Measurements from ENCODE around the gene PFDN6. TPM values are rescaled to one million over a fixed set of nuclear protein-coding genes. Genes with fewer than 3 reads are reported as not detected.

Gene PFDN6
- total and polyA plus RNA-seq, 9 of the 15 experiments (the other 6 are each of a cell fraction or from before 2014, with no cell fraction given) = 6.8 to 475 (median 216) TPM

- TF ChIP-seq, protein P1, sequence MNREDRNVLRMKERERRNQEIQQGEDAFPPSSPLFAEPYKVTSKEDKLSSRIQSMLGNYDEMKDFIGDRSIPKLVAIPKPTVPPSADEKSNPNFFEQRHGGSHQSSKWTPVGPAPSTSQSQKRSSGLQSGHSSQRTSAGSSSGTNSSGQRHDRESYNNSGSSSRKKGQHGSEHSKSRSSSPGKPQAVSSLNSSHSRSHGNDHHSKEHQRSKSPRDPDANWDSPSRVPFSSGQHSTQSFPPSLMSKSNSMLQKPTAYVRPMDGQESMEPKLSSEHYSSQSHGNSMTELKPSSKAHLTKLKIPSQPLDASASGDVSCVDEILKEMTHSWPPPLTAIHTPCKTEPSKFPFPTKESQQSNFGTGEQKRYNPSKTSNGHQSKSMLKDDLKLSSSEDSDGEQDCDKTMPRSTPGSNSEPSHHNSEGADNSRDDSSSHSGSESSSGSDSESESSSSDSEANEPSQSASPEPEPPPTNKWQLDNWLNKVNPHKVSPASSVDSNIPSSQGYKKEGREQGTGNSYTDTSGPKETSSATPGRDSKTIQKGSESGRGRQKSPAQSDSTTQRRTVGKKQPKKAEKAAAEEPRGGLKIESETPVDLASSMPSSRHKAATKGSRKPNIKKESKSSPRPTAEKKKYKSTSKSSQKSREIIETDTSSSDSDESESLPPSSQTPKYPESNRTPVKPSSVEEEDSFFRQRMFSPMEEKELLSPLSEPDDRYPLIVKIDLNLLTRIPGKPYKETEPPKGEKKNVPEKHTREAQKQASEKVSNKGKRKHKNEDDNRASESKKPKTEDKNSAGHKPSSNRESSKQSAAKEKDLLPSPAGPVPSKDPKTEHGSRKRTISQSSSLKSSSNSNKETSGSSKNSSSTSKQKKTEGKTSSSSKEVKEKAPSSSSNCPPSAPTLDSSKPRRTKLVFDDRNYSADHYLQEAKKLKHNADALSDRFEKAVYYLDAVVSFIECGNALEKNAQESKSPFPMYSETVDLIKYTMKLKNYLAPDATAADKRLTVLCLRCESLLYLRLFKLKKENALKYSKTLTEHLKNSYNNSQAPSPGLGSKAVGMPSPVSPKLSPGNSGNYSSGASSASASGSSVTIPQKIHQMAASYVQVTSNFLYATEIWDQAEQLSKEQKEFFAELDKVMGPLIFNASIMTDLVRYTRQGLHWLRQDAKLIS (CRISPR knock-in tag; IDR thresholded peaks at IDR 0.05) = peak; percentile 79
- TF ChIP-seq SIN3A (IDR thresholded peaks at IDR 0.05; ENCODE audit: borderline replicate concordance in 2 of 2, control insufficient read depth in 1 of 2, low read depth in 2 of 2, low read length in 2 of 2) (peak in 1 of 2 experiments; percentile 66; a peak in 1 of 4 replicates), GTF2F1 (IDR thresholded peaks at IDR 0.05; ENCODE audit: low read depth, low read length) (no peak), PHB2 (IDR thresholded peaks at IDR 0.05; ENCODE audit: low read depth) (no peak), ZNF224 (CRISPR knock-in tag; IDR thresholded peaks at IDR 0.05) (no peak), ZNF780A (CRISPR knock-in tag; IDR thresholded peaks at IDR 0.05) (no peak), ZNF589 (CRISPR knock-in tag; IDR thresholded peaks at IDR 0.05; ENCODE audit: low read depth) (no peak), MYNN (IDR thresholded peaks at IDR 0.05) (no peak), MYNN (CRISPR knock-in tag; IDR thresholded peaks at IDR 0.05) (no peak), MAFG (tag; conservative IDR thresholded peaks at IDR 0.05) (no peak), RBM39 (optimal IDR thresholded peaks at IDR 0.05; ENCODE audit: low read depth, low read length) (no peak), MTA3 (IDR thresholded peaks at IDR 0.05; ENCODE audit: borderline replicate concordance) (peak; percentile 36; the same call in 1 of the 2 replicates), ZMIZ1 (IDR thresholded peaks at IDR 0.05; ENCODE audit: low read depth in 2 of 2, low read length in 2 of 2) (no peak), FOXJ2 (tag; IDR thresholded peaks at IDR 0.05) (no peak), TSC22D4 (tag; IDR thresholded peaks at IDR 0.05) (no peak), HMGN3 (IDR thresholded peaks at IDR 0.05; ENCODE audit: borderline replicate concordance, extremely low read depth, insufficient read length, low read depth, low read length) (no peak), EZH2 (IDR thresholded peaks at IDR 0.05; ENCODE audit: borderline replicate concordance, low read depth, low read length) (no peak), ZNF239 (CRISPR knock-in tag; IDR thresholded peaks at IDR 0.05) (no peak; the same call in 1 of the 2 replicates), GABPA (tag; conservative IDR thresholded peaks at IDR 0.05; ENCODE audit: low read depth) (peak; percentile 52)
Observed at GRCh38 chr6:33279971-33280511, 9.4 kb upstream of the PFDN6 start (continued).

All from K562 (cell line).